SU-DHL-6 (cell line): ENCODE data around the gene PARVA.

Experiments
- EZH2phosphoT487 ChIP-seq: fragments of 200-600 bp; sonication (generic), shearing (Covaris generic); conservative IDR thresholded peaks from 2 replicates; pipeline ENCODE4 v1.6.1; 2018; ENCODE audit warnings: mild to moderate bottlenecking, antibody characterized with exemption, low read length, moderate library complexity, mixed read lengths
- TF ChIP-seq, protein P1 (sequence below): fragments of 200-600 bp; sonication (generic); IDR thresholded peaks from one replicate; pipeline ENCODE4 v1.5.1; 2017; ENCODE audit warnings: antibody characterized with exemption, mild to moderate bottlenecking, low read length, moderate library complexity; ENCODE audit not compliant: insufficient read depth, poor library complexity, severe bottlenecking

GRCh38 chr11:12439615-12440014, 62.2 kb downstream of the PARVA start:
- TF ChIP-seq, protein P1, sequence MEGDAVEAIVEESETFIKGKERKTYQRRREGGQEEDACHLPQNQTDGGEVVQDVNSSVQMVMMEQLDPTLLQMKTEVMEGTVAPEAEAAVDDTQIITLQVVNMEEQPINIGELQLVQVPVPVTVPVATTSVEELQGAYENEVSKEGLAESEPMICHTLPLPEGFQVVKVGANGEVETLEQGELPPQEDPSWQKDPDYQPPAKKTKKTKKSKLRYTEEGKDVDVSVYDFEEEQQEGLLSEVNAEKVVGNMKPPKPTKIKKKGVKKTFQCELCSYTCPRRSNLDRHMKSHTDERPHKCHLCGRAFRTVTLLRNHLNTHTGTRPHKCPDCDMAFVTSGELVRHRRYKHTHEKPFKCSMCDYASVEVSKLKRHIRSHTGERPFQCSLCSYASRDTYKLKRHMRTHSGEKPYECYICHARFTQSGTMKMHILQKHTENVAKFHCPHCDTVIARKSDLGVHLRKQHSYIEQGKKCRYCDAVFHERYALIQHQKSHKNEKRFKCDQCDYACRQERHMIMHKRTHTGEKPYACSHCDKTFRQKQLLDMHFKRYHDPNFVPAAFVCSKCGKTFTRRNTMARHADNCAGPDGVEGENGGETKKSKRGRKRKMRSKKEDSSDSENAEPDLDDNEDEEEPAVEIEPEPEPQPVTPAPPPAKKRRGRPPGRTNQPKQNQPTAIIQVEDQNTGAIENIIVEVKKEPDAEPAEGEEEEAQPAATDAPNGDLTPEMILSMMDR: no peak
- TF ChIP-seq EZH2phosphoT487: no peak
